ENCODE measurements around the gene NRP1.

DNA sequence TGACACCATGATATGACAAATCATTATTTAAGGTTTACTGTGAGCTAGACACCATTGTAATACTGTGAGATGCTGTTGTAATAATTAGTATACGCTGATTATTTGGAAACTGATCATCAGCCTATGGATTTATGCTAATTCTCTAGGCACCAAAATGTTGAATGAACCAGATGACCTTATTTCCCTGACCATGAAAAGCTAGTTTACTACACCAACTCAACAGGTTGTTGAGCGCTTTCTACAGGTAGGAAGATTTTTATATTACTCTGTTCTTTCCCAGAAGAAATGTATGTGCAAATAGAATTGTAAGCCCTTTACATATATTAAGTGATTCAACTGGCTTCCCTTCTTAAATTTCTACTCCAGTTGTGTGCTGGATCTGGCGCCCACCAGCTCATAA lies 6.2 kb downstream of the NRP1 start:
- TF ChIP-seq, protein P1, sequence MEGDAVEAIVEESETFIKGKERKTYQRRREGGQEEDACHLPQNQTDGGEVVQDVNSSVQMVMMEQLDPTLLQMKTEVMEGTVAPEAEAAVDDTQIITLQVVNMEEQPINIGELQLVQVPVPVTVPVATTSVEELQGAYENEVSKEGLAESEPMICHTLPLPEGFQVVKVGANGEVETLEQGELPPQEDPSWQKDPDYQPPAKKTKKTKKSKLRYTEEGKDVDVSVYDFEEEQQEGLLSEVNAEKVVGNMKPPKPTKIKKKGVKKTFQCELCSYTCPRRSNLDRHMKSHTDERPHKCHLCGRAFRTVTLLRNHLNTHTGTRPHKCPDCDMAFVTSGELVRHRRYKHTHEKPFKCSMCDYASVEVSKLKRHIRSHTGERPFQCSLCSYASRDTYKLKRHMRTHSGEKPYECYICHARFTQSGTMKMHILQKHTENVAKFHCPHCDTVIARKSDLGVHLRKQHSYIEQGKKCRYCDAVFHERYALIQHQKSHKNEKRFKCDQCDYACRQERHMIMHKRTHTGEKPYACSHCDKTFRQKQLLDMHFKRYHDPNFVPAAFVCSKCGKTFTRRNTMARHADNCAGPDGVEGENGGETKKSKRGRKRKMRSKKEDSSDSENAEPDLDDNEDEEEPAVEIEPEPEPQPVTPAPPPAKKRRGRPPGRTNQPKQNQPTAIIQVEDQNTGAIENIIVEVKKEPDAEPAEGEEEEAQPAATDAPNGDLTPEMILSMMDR (IDR thresholded peaks at IDR 0.05) = no peak
- no peak for TF ChIP-seq POLR2A (IDR thresholded peaks at IDR 0.05)
